Stomach (tissue), 4 donors: ENCODE data around the gene LGALS1.

Experiments used
- EP300 ChIP-seq: sonication (generic); formaldehyde crosslinking; IDR thresholded peaks from one replicate; pipeline ENCODE4 v1.6.1; 2017; ENCODE audit warnings: antibody characterized with exemption
- POLR2A ChIP-seq, 4 donors: fragments of 450-650 bp; IDR thresholded peaks; one replicate each; pipeline ENCODE4 v1.6.1; 2016; ENCODE audit warnings: antibody characterized with exemption in 4 of 4, control low read depth in 2 of 4, mild to moderate bottlenecking in 1 of 4, moderate library complexity in 1 of 4
- TF ChIP-seq, protein P1 (sequence below), 7 experiments: fragments of 450-650 bp in 4 of 7; fragments of 200-600 bp in 3 of 7; sonication (generic) in 3 of 7; IDR thresholded peaks; one replicate each; pipeline ENCODE4 v1.5.1; 2016 to 2019; ENCODE audit warnings: antibody characterized with exemption in 7 of 7, control low read depth in 2 of 7, mild to moderate bottlenecking in 1 of 7

DNA sequence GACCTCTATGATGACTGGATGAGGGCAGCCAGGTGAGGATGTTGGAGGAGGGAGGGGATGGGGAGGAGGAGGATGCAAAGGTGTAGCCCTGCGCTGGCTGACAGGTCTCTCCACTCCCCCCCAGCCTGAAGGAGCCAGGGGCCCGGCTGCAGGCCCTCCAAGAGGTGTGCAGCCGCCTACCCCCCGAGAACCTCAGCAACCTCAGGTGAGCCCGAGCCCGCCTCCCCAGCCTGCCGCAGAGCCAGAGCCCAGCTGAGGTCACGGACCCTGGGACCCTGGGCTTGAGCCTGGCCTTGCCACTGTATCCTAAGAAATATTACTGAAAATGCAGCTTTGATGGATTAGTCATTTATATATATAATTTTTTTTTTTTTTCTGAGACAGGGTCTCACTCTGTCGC, 28.1 kb upstream of the LGALS1 start:
- TF ChIP-seq, protein P1, sequence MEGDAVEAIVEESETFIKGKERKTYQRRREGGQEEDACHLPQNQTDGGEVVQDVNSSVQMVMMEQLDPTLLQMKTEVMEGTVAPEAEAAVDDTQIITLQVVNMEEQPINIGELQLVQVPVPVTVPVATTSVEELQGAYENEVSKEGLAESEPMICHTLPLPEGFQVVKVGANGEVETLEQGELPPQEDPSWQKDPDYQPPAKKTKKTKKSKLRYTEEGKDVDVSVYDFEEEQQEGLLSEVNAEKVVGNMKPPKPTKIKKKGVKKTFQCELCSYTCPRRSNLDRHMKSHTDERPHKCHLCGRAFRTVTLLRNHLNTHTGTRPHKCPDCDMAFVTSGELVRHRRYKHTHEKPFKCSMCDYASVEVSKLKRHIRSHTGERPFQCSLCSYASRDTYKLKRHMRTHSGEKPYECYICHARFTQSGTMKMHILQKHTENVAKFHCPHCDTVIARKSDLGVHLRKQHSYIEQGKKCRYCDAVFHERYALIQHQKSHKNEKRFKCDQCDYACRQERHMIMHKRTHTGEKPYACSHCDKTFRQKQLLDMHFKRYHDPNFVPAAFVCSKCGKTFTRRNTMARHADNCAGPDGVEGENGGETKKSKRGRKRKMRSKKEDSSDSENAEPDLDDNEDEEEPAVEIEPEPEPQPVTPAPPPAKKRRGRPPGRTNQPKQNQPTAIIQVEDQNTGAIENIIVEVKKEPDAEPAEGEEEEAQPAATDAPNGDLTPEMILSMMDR (IDR thresholded peaks at IDR 0.05), result no peak
- TF ChIP-seq POLR2A (IDR thresholded peaks at IDR 0.05), result no peak
- TF ChIP-seq EP300, result no peak
